Smooth muscle cell (in vitro differentiated cells): ENCODE data around the gene LCE2B. TPM values are rescaled to one million over a fixed set of nuclear protein-coding genes. Genes with fewer than 3 reads are reported as not detected.

ENCODE experiments used
- DNase-seq: peaks from one replicate; lab custom pipeline; 2025; ENCODE audit not compliant: unreplicated experiment; lab: John Stamatoyannopoulos, UW
- H2AFZ ChIP-seq: fragments of 200-600 bp; sonication (generic); 2 replicates; pipeline ENCODE4 v1.6.0; 2016; ENCODE audit warnings: antibody characterized with exemption, low read depth, mild to moderate bottlenecking
- H3F3A ChIP-seq: fragments of 200-600 bp; sonication (generic); 2 replicates; pipeline ENCODE4 v1.6.0; 2017; ENCODE audit warnings: antibody characterized with exemption, low read depth
- H3K27ac ChIP-seq: fragments of 200-600 bp; sonication (generic); 2 replicates; pipeline ENCODE4 v1.5.1; 2016; ENCODE audit warnings: low read depth, mild to moderate bottlenecking
- H3K27me3 ChIP-seq: fragments of 200-600 bp; sonication (generic); 2 replicates; pipeline ENCODE4 v1.6.1; 2016; ENCODE audit warnings: low read depth, mild to moderate bottlenecking
- H3K36me3 ChIP-seq: fragments of 200-600 bp; sonication (generic); 2 replicates; pipeline ENCODE4 v1.5.1; 2016; ENCODE audit warnings: low read depth
- H3K4me1 ChIP-seq: fragments of 200-600 bp; sonication (generic); 2 replicates; pipeline ENCODE4 v1.5.1; 2016; ENCODE audit warnings: low read depth
- H3K4me2 ChIP-seq: fragments of 200-600 bp; sonication (generic); 2 replicates; pipeline ENCODE4 v1.6.0; 2016; ENCODE audit warnings: mild to moderate bottlenecking
- H3K4me3 ChIP-seq: fragments of 200-600 bp; sonication (generic); 2 replicates; pipeline ENCODE4 v1.5.1; 2016; ENCODE audit warnings: mild to moderate bottlenecking
- H3K79me2 ChIP-seq: fragments of 200-600 bp; sonication (generic); 2 replicates; pipeline ENCODE4 v1.6.0; 2016; ENCODE audit warnings: low read depth, mild to moderate bottlenecking
- H3K9ac ChIP-seq: fragments of 200-600 bp; sonication (generic); 2 replicates; pipeline ENCODE4 v1.6.0; 2016; ENCODE audit warnings: low read depth
- H3K9me3 ChIP-seq: fragments of 200-600 bp; sonication (generic); replicated peaks from 2 replicates; pipeline ENCODE4 v1.5.1; 2016; ENCODE audit warnings: low read depth
- H4K20me1 ChIP-seq: fragments of 200-600 bp; sonication (generic); 2 replicates; pipeline ENCODE4 v1.6.0; 2016; ENCODE audit warnings: low read depth
- WGBS: methylation state at CpG from one replicate; pipeline ENCODE4 v1.1.7; 2016; ENCODE audit warnings: low lambda C conversion rate; 5-methylcytosine and 5-hydroxymethylcytosine counted together
- polyA plus RNA-seq: library from polyadenylated mRNA; unstranded; fragments of >200 nt; fragmentation: Nextera tagmentation; extraction: Ambion mirVana; gene quantifications from 2 replicates; pipeline ENCODE4 v1.2.1, GENCODE V29; 2016
- total RNA-seq: library from RNA; depleted of rRNA; stranded (reverse); fragments of >200 nt; gene quantifications from 2 replicates; pipeline ENCODE4 v1.2.3, GENCODE V29; 2014
- TF ChIP-seq, protein P1 (sequence below): fragments of 200-600 bp; sonication (generic); IDR thresholded peaks from 2 replicates; pipeline ENCODE4 v1.5.1; 2017; ENCODE audit warnings: borderline replicate concordance, mild to moderate bottlenecking, antibody characterized with exemption; ENCODE audit not compliant: insufficient read depth, poor library complexity, severe bottlenecking

Gene LCE2B
- total and polyA plus RNA-seq, 2 experiments from 2014 or later = not detected

DNA sequence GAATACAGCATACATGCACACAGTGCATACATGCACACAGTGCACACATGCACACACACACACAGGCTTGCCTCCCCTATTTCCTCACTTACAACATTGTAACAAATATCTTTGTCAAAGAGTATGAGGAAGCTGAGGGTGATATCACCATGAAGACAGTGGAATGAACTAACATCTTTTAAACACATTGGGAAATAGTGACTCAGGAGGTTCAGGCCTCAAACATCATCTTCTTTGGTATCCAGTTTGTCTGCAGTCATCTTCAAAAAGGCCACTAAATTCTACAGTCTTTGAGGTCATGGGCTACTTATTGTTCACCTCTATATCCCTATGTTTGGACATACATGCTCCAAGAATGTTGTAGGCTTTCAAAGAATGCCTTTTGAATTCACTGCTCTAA is 2.1 kb upstream of the LCE2B start:
- Histone ChIP-seq H3K9me3 (no peaks in the 10 kb centered on the region), H4K20me1 (no peaks in the 10 kb centered on the region), H3K27ac (no peak overlapping the region), H2AFZ (no peak overlapping the region), H3K36me3 (no peaks in the 10 kb centered on the region), H3K4me1 (no peaks in the 10 kb centered on the region), H3K27me3 (no peaks in the 10 kb centered on the region), H3K79me2 (no peaks in the 10 kb centered on the region), H3K9ac (no peak overlapping the region), H3F3A (no peaks in the 10 kb centered on the region), H3K4me3 (no peak overlapping the region), H3K4me2 (no peak overlapping the region)
- DNase-seq = no peak
- TF ChIP-seq, protein P1, sequence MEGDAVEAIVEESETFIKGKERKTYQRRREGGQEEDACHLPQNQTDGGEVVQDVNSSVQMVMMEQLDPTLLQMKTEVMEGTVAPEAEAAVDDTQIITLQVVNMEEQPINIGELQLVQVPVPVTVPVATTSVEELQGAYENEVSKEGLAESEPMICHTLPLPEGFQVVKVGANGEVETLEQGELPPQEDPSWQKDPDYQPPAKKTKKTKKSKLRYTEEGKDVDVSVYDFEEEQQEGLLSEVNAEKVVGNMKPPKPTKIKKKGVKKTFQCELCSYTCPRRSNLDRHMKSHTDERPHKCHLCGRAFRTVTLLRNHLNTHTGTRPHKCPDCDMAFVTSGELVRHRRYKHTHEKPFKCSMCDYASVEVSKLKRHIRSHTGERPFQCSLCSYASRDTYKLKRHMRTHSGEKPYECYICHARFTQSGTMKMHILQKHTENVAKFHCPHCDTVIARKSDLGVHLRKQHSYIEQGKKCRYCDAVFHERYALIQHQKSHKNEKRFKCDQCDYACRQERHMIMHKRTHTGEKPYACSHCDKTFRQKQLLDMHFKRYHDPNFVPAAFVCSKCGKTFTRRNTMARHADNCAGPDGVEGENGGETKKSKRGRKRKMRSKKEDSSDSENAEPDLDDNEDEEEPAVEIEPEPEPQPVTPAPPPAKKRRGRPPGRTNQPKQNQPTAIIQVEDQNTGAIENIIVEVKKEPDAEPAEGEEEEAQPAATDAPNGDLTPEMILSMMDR = no peak

DNA sequence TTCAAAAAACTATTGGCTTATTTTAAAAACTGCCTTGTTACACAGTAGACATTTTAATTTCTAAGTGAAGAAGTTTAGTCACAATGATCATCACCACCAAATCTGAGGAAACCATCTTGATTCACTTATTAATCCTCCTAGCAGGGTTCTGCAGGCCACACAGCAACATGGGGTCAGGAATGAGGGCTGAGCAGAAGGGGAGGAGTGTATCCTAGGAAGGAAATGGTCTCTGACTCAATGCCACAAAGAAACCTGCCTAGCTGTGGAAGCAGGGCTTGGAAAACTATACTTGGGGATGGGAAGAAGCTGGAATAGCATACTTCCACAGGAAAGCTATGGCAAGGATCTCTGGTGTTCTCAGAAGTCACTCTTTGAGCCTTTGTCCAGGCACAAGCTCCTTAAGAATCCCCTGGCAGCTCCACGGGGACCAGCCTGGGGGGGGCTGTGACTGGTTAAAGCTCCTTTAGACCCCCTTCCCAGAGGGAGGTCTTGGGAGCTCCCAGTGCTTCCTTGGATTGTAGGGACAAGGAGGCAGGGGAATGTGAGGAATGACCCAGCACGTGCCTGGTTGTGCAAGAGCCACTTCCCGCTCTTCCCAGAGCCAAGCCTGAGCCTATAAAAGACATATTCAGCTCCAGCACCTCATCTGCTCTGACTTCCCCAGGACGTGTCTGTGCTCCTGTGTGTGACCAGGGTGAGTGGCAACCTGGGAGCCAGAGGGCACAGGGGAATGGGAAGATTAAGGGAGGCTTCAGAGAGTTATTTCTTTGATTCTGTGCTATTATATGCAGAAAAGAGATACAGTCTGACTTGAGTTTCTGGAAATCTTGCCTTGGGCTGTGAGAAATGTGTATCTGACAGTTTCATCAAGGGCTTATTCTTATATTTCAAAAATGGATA is 12.0 kb downstream of the LCE2B start, which contains the start of gene LCE2A:
Gene LCE2A (plus strand): TSS at position 645 of the 900 bp plus-strand sequence. CDS start 557 bp downstream, outside the sequence.
- Histone ChIP-seq H3F3A (no peaks in the 10 kb centered on the region), H3K79me2 (no peaks in the 10 kb centered on the region), H3K36me3 (no peaks in the 10 kb centered on the region), H3K4me3 (no peak within 1 kb of the TSS), H3K4me1 (no peaks in the 10 kb centered on the region), H3K27me3 (no peaks in the 10 kb centered on the region), H3K9ac (no peak within 1 kb of the TSS), H3K4me2 (no peak within 1 kb of the TSS), H3K27ac (no peak within 1 kb of the TSS), H3K9me3 (peaks cover 11% of the 10 kb centered on the region), H4K20me1 (no peaks in the 10 kb centered on the region), H2AFZ (no peak within 1 kb of the TSS)
- no peak for DNase-seq
- TF ChIP-seq, protein P1 = no peak
- WGBS = 50% methylated on average over 4 of the region's 4 CpGs

DNA sequence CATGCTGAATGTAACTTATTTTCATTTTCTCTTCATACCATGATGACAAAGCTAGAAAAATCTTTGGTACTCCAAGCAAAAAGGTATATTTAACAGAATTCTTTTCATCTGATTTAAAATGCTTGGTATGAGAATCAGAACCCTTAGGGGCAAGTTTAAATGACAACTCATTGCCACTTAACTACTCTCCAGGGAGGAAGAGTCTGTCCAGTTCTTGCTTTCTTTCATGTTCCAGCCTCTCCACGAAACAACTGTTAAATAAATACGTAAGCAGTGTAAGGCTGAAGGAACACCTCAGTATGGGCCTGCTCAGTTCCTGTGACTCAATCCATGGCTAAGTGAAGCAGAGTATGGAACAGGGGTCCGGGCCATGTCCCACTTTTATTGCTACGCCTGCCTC is 13.8 kb downstream of the LCE2B start:
- TF ChIP-seq, protein P1 = no peak
- Histone ChIP-seq H3K4me1 (no peaks in the 10 kb centered on the region), H3K9me3 (peaks cover 11% of the 10 kb centered on the region), H3K4me2 (no peak overlapping the region), H3K27ac (no peak overlapping the region), H4K20me1 (no peaks in the 10 kb centered on the region), H2AFZ (no peak overlapping the region), H3K27me3 (no peaks in the 10 kb centered on the region), H3K4me3 (no peak overlapping the region), H3K79me2 (no peaks in the 10 kb centered on the region), H3K36me3 (no peaks in the 10 kb centered on the region), H3K9ac (no peak overlapping the region), H3F3A (no peaks in the 10 kb centered on the region)
- WGBS = 55% methylated on average over 4 of the region's 4 CpGs
- no peak for DNase-seq

DNA sequence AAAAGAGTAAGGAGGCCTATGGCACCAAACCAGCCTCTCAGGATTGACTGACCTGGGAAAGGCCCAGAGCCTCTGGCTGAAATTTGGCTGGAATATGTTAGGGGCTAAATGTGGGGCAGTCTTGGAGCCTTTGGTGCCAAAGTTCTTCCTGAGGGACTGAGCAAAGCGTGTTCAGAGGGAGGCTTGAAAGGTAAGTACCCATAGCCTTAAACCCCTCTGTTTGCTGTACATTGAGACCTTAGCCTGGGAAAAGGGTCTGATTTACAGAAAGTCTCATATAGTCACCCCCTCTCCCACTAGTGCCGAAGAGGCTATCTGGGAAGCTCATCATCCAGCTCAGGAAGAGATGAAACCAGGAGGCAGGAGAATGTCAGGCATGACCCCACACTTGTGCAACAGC is 21.9 kb downstream of the LCE2B start, which contains the start of gene LCE4A:
Gene LCE4A (plus strand): TSS at position 301 of the 400 bp plus-strand sequence. CDS start 916 bp downstream, outside the sequence.
- H3K4me1 ChIP-seq = no peaks in the 10 kb centered on the region
- no peak for DNase-seq
- H3K4me2 ChIP-seq = no peak within 1 kb of the TSS
- no peaks in the 10 kb centered on the region for H4K20me1 ChIP-seq
- no peak within 1 kb of the TSS for H3K27ac ChIP-seq
- H3K9me3 ChIP-seq = peaks cover 5% of the 10 kb centered on the region
- no peak within 1 kb of the TSS for H2AFZ ChIP-seq
- no peaks in the 10 kb centered on the region for H3K79me2 ChIP-seq
- no peaks in the 10 kb centered on the region for H3K27me3 ChIP-seq
- no peaks in the 10 kb centered on the region for H3F3A ChIP-seq
- TF ChIP-seq, protein P1 = no peak
- 43% methylated on average over 2 of the region's 2 CpGs for WGBS
- no peak within 1 kb of the TSS for H3K9ac ChIP-seq
- H3K36me3 ChIP-seq = no peaks in the 10 kb centered on the region
- no peak within 1 kb of the TSS for H3K4me3 ChIP-seq
